ENCODE data around the gene ZNF394. TPM values are rescaled to one million over a fixed set of nuclear protein-coding genes. Genes with fewer than 3 reads are reported as not detected.

Gene ZNF394
- total RNA-seq, 1 experiment from 2014 or later: 20.0 TPM

DNA sequence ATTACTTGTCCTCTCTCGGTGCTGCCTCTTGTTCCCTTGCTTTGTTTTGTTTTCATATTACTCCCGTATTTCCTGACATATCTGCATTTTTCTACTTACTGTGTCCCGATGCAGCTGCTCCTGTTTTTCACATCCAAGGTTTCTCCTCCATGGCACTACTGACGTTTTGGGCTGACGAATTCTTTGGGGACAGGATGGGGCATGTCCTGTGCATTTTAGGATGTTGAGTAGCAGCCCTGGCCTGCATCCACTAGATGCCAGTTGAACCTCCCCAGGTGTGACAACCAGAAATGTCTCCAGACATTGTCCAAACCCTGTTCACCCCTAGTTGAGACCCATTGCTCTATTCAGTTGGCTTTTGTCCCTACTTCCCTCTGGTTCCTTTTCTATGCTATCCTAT lies 15.0 kb downstream of the ZNF394 start:
- no peak for DNase-seq (ENCODE audit: low read depth, low spot score)
- no peaks in the 10 kb centered on the region for H3K27me3 ChIP-seq (ENCODE audit: control insufficient read depth, insufficient read depth, low read length)
- no peak for TF ChIP-seq POLR2AphosphoS5 (IDR thresholded peaks at IDR 0.05; ENCODE audit: low read depth, low read length)
- no peak for TF ChIP-seq TCF7L2 (IDR thresholded peaks at IDR 0.05; ENCODE audit: low read depth, low read length)
- TF ChIP-seq SIN3A (IDR thresholded peaks at IDR 0.05; ENCODE audit: borderline replicate concordance, insufficient read depth, low read depth, low read length): no peak
- no peaks in the 10 kb centered on the region for H3K9me3 ChIP-seq (ENCODE audit: control insufficient read depth, insufficient read depth, low read depth, low read length)
- H3K27ac ChIP-seq (ENCODE audit: low read length): no peak overlapping the region
- ATAC-seq: no peak
- CTCF ChIA-PET: no interaction called here
- H3K4me3 ChIP-seq (ENCODE audit: low read depth in 2 of 2, low read length in 2 of 2): no peak overlapping the region
- no peaks in the 10 kb centered on the region for H3K36me3 ChIP-seq (ENCODE audit: control insufficient read depth, insufficient read depth, low read length)
- H3K4me1 ChIP-seq (ENCODE audit: control insufficient read depth, insufficient read depth, low read length): no peaks in the 10 kb centered on the region
- in situ Hi-C loops (cut with HindIII; ENCODE audit: low pct_unique_long_range_greater_than_20kb, low sequenced_read_pairs): no loop called here
- intact Hi-C loops (cut with micrococcal nuclease; ENCODE audit: unreplicated experiment): no loop called here
- POLR2A ChIA-PET: no interaction called here
- BruUV-seq (replicated peaks): no TSS peak

DNA sequence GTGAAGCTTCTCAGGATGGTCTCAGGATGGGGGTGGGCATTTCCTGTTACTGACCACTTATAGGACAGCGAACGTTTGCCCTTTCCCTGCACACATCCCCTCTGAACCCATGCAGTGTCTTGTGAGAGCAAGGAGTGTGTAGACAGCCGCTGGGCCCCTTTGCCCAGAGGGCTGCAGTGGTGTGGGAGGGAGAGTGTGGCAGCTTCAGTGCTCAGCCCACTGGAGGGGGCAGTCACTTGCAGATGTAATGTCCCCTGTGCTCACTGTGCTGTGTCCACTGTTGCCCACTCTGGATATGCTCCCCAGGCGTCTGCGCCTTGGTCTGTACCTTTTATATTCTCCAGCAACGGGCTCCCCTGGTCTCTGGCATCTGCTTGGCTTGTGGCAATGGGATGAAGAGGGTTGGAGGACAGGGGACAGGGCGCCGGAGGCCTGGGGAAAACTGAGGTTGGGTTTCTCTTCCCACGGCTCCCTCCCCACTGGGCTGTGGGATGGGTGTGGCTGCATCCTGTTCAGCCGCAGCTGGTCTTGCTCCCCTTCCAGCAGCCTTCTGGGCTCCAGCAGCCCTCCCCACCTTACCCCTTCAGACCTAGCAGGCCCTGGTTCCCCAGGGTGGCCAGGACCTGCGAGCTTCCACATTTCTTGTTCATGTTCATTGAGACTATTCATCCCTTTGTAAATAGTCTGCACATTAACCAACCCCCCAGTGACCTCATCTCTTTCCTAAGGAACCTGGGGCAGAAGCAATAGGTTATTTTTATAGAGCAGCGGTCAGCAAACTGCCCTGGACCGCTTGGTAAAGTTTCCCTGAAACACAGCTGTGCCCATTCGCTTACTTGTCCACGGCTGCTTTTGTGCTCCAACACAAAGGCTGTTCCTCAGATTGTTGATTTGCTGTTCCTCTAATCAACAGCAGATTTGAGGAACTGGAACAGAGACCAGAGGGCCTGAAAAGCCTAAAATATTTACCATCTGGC lies 21.3 kb downstream of the ZNF394 start:
- H3K36me3 ChIP-seq (ENCODE audit: control insufficient read depth, insufficient read depth, low read length): no peaks in the 10 kb centered on the region
- H3K9me3 ChIP-seq (ENCODE audit: control insufficient read depth, insufficient read depth, low read depth, low read length): no peaks in the 10 kb centered on the region
- no peak overlapping the region for H3K4me3 ChIP-seq (ENCODE audit: low read depth in 2 of 2, low read length in 2 of 2)
- intact Hi-C loops (cut with micrococcal nuclease; ENCODE audit: unreplicated experiment) (no loop called here), in situ Hi-C loops (cut with HindIII; ENCODE audit: low pct_unique_long_range_greater_than_20kb, low sequenced_read_pairs) (no loop called here)
- no peak overlapping the region for H3K27ac ChIP-seq (ENCODE audit: low read length)
- POLR2A ChIA-PET: no interaction called here
- TF ChIP-seq POLR2AphosphoS5 (IDR thresholded peaks at IDR 0.05; ENCODE audit: low read depth, low read length) (no peak), TCF7L2 (IDR thresholded peaks at IDR 0.05; ENCODE audit: low read depth, low read length) (no peak), SIN3A (IDR thresholded peaks at IDR 0.05; ENCODE audit: borderline replicate concordance, insufficient read depth, low read depth, low read length) (no peak)
- TF ChIP-seq, protein P1, sequence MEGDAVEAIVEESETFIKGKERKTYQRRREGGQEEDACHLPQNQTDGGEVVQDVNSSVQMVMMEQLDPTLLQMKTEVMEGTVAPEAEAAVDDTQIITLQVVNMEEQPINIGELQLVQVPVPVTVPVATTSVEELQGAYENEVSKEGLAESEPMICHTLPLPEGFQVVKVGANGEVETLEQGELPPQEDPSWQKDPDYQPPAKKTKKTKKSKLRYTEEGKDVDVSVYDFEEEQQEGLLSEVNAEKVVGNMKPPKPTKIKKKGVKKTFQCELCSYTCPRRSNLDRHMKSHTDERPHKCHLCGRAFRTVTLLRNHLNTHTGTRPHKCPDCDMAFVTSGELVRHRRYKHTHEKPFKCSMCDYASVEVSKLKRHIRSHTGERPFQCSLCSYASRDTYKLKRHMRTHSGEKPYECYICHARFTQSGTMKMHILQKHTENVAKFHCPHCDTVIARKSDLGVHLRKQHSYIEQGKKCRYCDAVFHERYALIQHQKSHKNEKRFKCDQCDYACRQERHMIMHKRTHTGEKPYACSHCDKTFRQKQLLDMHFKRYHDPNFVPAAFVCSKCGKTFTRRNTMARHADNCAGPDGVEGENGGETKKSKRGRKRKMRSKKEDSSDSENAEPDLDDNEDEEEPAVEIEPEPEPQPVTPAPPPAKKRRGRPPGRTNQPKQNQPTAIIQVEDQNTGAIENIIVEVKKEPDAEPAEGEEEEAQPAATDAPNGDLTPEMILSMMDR (IDR thresholded peaks at IDR 0.05): no peak
- TF ChIP-seq, protein P2, sequence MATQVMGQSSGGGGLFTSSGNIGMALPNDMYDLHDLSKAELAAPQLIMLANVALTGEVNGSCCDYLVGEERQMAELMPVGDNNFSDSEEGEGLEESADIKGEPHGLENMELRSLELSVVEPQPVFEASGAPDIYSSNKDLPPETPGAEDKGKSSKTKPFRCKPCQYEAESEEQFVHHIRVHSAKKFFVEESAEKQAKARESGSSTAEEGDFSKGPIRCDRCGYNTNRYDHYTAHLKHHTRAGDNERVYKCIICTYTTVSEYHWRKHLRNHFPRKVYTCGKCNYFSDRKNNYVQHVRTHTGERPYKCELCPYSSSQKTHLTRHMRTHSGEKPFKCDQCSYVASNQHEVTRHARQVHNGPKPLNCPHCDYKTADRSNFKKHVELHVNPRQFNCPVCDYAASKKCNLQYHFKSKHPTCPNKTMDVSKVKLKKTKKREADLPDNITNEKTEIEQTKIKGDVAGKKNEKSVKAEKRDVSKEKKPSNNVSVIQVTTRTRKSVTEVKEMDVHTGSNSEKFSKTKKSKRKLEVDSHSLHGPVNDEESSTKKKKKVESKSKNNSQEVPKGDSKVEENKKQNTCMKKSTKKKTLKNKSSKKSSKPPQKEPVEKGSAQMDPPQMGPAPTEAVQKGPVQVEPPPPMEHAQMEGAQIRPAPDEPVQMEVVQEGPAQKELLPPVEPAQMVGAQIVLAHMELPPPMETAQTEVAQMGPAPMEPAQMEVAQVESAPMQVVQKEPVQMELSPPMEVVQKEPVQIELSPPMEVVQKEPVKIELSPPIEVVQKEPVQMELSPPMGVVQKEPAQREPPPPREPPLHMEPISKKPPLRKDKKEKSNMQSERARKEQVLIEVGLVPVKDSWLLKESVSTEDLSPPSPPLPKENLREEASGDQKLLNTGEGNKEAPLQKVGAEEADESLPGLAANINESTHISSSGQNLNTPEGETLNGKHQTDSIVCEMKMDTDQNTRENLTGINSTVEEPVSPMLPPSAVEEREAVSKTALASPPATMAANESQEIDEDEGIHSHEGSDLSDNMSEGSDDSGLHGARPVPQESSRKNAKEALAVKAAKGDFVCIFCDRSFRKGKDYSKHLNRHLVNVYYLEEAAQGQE (IDR thresholded peaks at IDR 0.05; ENCODE audit: insufficient read depth in 1 of 2, low read depth in 2 of 2, low read length in 1 of 2): no peak
- DNase-seq (ENCODE audit: low read depth, low spot score): no peak
- no peaks in the 10 kb centered on the region for H3K4me1 ChIP-seq (ENCODE audit: control insufficient read depth, insufficient read depth, low read length)
- no TSS peak for BruUV-seq (replicated peaks)
- ATAC-seq: peak; percentile 45
- CTCF ChIA-PET: interaction anchor here (0.6 kb wide), 1 partner anchor 10 kb away, joined by 4 read pairs; no protein-coding TSS in a partner anchor
- no peaks in the 10 kb centered on the region for H3K27me3 ChIP-seq (ENCODE audit: control insufficient read depth, insufficient read depth, low read length)

Measured in Panc1 (cell line).